Stimulated activated CD8-positive, alpha-beta memory T cell treated with anti-CD3 and anti-CD28 coated beads, Interleukin-12 subunit alpha, Interleukin-12 subunit beta, amount 100 ng/mL, for 1 hour (primary cell): ENCODE data around the gene WDFY4.
A peak's percentile ranks its signal among the peaks of the same experiment; 100 is the strongest.

Experiments
- DNase-seq: peaks from one replicate; pipeline ENCODE4 v3.0.0-alpha.2; 2020; ENCODE audit warnings: low read depth

Gene WDFY4

DNA sequence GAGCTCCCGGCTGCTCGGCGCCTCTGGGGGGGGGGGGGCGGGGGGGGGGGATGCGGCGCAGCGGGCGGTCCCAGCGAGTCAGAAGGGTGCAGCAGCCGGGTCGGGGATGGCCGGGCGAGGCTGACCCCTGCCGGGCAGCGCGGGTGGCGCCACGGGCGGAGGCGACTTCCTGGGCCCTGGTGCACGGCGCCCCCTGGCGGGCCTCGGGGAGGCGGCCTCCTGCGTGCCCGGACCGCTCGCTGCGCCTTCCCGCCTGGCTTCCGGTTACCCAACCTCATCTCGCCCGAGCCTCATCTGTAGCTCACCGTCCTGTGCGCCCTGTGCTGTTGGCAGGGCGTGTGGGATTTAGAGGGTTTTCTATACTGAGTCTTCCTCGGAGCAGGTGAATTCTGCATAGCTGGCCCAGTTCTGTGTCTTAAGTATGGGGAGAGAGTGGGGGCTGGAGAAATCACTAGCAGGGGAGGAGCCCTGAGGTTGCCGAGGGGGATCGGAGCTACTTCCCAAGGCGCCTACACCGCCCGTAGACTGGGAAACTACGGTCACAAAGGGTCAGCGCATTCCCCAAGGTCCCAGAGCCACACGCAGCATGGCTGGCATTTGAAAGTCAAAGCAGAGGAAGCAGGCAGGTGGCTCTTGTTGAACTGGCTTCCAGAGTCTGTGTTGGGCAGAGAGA lies 28.3 kb upstream of the WDFY4 start:
- DNase-seq, result peak; percentile 54

DNA sequence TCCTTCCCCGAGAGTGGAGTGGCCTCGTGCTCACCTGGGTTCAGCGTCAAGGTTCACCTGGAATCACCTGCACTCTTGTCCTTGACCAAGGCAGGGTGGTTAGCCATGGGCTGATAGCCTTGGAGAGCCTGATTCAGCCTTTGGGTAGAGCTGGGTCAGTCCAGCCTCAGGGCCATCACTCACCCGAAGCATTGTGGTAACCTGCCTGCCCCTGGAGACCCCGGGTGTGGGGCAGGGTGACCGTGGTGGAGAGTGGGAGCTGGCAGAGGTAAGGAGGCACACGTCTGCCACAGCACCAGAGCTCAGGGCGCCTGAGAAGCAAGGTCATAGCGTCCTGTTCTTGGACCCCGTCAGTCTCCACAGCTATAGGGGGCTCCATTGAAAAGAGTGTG lies 27.8 kb upstream of the WDFY4 start:
- no peak for DNase-seq

DNA sequence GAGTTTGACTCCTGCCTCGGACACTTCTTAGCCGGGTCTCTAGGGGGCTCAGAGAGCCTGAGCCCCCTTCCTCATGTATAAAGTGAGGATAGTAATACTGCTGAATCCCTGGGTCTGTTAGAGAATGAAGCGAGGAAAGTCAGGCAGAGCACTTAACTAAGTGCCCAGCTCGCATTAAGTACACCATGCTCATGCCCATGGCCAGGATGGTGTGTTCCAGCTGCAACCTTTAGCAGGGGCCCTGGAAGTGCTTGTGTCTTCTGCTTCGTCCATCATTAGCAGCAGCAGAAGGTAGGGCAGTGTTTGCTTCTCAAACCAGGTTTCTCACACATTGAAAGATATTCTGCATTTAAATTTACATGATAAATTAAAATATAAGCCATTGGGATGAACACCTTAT lies 27.3 kb upstream of the WDFY4 start:
- no peak for DNase-seq

DNA sequence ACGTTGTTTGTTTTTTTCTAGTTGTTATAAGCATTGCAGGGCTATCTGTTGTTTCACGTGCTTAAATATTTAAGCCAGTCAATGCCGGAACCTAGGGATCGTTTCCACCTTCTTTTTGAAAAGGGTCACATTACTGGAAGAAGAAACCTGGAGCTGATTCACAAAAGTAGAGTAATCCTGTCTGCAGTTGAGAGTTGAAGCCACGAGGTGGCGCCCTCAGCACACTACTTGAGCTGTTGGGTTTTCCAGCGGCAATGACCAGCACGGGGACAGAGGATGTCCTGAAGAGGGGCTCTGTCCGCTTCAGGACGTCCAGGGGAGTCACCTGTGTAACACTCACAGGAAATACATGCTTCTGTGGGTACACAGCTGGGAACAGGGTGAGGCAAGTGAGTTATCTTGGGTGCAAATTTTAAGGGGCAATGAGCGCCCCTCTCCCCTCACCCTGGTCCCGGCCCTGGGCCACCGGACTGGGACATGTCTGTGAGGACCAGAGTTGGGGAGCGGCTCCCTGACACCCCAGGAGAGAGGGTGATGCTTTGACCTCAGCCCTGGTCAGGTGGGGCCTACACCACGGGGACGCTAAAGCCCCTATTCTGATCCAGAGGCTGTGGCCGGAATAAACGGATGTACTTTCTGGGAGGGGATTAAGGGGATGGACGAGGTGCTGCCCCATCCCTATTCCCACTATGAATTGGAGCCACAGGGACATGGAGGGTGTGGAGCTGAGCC lies 26.3 kb upstream of the WDFY4 start:
- no peak for DNase-seq

DNA sequence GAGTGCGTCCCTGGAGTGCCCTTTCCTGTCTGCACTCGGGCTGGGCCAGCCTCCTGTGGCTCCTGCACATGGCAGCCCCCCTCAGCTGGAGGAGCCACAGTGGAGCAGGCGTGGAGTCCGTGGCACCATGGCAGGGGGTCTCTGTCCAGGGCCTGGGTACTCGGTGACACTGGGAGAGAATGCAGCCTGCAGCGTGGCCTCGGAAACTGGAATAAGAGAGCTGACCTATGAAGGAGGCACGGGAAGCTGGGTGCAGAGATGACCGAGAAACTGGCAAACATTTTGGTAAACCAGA lies 25.8 kb upstream of the WDFY4 start:
- DNase-seq, result no peak

DNA sequence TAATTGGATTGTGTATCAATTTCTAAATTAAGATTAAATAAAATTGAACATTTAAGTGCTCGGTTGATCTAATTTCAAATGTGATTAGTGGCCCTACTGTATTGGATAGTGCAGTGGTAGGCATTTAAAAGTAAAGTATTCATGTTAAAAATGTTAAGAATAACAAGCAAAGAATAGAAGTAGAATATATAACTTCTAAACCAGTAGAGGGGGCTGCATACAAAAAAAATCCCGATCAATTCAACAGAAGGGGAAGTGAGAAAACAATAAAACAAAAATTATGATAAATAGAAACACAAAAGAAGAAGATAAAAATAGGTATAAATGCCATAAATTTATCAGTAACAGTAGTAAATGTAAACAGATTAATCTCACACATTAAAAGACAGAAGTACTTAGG lies 24.9 kb upstream of the WDFY4 start:
- DNase-seq, result no peak

DNA sequence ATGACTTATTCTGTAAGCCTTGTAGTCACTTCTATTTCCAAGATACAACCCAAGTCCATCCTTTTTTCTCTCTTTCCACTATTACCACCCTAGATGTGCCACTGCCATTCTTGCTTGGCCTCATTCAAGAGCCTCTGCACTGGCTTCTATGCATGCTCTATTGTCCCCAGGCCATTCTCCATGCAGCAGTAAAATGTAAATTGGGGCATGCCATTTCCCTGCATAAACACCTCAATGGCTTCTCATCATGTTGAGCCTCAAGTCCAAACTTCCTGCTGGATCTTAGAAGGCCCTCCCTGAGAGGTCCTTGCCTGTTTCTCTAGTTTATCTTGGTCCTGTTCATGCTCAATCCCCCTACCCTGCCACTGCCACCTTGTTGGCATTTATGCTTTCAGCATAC lies 23.2 kb upstream of the WDFY4 start:
- no peak for DNase-seq

DNA sequence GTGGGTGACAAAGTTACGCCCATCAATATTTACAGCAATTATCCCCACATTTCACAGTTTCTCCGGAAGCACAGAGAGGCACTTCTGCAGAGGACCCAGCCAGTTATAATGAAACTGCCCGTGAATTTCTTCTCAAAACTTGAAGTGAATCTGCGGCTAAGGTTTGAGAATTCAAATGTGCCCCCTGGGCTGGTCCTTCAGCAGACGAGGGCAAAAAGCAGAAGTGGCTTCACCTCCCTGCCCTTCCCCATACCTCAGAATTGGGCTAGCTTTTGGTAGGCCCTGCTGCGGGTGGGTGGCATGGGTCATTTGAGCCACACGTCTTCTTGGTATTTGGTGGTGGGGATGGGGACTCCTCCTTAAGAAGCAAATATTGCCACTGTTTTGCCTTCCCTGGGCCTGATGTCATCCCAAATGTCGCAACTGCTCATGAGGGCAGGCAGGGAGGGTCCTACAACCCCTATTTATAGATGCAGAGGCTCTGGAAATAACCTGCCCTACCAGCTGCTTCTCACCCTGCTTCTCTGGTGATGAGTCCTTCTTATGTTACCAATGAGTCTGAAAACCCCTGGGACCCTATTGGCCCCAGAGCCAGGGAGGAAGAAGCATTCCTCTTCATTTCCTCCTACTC lies 16.6 kb upstream of the WDFY4 start:
- DNase-seq, result no peak

DNA sequence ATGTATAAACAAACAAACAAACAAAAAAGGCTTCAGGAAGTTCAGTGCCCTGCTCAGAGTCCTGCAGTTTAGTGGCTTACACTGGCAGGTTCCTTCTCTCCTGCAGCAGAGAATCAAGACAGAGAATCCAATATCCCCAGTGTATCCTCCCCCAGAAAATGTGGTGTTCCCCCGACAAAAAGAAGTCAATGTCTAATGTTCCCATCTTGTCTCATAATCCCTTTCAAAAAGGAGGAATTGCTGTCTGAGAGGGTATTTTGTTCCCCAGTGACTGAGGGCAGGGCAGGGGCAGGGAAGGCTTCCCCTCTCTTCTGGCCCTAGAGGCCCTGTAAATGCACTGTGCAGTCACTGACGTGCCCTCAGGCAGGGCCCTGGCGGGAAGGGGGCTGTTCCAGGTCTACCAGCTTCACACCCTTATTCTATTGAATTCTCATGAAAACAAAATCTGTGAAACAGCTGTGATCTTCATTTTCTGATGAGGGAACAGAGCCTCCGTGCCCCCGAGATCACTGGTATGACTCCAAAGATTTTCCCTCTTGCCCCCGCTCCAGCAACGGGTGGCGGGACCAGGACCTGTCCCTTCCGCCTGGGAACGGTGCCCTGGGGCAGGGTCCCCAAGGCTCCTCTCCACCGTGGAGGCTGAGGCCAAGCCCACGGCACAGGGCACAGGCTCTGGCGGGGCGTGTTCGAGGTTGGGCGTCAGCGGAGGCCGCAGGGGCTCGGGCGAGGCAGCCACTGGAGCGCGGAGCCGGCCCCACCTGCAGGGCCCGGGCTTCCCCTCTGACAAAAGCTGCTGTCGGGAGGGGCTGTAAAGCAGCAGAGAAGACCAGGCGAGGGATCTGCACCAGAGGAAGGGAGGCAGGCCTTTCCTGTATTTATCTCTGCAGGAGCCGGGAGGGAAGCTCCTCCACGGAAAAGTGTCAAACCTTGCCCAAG lies 13.4 kb upstream of the WDFY4 start:
- DNase-seq, result no peak

DNA sequence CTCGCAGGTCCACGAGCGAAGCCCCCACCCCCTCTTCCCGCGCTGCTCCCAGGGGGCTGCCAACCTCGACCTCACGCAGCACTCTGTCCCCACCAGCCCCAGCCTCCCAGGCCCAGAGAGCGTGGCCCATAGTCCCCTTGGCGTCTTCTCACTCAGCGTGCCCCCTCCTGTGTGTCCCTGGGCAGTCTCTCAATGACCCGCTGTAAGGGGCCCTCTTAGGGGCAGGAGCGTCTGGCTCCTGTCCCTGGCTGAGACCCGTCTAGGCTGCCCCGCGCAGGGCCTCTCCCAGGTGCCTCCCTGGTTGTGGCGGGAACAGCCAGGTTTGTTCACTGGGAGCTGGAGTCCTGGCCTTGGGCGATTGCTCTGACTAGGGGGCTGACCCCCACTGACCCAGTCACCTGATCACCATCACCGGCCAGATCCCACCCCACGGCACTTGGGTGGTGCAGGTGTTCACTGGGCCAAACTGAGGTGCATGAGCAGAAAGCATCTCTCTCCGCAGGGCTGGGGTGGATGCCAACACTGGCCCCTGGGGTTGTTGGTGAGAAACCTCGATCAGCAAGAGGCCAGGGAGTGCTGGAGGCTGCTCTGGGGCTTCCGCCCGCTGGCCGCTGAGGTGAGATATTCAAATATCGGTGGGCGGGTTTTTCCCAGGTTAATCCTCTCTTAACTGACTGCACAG lies 12.6 kb upstream of the WDFY4 start:
- DNase-seq, result no peak

DNA sequence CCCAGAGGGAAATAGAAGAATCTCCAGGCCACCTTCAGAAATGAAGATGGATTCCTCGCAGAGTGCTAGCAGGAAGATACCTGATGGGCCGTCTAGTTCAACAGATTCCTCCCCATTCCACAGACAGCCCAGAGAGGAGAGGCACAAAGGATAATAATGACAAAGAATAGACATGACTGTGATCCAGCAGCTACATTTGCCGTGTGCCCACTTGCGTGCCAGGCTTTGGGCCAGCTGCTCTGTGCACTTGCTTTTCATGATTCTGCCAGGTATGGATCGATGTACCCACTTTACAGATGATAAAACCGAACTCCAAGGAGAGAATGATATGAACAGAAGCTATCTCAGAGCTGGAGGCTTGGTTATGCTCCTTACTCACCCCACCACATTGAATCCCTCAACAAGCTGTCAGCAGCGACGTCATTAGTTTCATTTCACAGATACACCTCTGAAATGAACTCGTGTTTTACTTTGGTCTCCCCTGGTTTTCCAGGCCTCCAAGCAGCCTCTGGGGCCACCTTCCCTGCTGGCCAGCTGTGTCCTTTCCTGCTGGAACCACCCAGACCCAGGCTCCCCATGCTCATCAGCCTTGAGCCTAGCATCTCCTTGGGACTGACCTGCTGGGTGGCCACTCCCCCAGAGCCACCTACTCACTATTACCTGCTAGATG lies 11.9 kb upstream of the WDFY4 start:
- no peak for DNase-seq

DNA sequence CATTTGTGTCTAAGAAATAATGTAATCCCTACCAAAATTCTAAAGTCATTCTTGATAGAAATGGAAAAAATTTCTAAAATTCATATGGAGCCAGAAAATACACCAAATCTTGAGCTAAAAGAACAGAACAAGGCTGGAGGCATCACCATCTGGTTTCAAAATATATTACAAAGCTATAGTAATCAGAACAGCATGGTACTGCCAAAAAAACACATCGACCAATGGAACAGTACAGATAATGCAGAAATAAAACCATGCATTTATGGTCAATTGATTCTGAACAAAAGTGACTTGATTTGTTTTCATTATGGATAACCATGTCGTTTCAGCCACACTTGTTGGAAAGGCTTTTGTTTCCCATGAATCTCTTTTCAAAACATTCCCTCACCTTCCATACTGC lies 7.0 kb upstream of the WDFY4 start:
- DNase-seq, result no peak

DNA sequence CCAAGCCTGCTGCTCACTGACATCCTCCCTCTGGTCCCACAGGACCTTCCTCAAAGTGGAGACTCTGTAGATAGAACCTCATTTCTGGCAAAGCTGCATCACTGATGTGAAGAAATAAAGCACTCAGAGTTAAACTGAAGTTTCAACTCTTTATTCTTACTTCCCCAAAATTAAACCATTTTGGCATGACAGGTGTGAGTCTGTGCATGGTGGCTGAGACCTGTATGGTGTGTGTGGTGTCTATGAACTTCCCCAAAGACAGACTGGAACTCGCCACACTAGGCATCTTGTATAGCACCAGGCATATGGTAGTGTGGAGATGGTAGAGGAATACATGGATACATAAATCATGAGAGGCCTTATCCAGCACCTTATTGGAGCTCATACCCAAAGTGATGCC lies 6.6 kb upstream of the WDFY4 start:
- no peak for DNase-seq

DNA sequence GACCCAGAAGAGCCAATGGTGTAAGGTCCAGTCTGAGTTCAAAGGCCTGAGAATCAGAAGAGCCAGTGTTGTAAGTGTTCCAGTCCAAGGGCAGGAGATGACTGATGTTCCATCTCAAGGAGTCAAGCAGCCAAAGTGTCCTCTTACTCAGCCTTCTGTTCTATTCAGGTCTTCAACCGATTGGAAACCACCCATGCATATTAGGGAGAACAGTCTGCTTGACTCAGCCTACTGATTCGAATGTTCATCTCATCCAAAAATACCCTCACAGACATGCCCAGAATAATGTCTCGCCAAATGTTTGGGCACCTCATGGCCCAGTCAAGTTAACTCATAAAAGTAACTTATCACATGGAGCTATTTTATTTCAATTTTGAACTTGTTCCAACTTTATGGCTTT lies 2.9 kb upstream of the WDFY4 start:
- no peak for DNase-seq

DNA sequence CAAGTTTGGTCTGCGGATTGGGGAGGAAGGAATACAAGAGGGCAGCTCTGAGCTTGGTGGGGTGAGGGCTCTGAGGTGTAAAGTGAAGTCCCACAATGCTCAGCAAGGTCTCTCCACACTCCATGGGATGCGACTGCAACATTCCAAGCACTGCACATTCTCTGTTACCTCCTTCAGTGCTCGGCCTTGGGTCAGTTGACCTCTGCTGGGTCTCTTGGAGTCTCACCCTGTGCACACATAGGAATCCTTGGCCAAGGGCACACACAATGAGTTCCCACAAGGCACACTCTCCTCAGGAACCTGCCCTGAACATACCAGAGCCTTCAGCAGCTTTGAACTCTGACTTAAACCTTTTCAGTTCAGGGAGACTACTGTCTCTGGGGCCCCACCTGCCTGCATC lies 2.4 kb upstream of the WDFY4 start:
- DNase-seq, result no peak

DNA sequence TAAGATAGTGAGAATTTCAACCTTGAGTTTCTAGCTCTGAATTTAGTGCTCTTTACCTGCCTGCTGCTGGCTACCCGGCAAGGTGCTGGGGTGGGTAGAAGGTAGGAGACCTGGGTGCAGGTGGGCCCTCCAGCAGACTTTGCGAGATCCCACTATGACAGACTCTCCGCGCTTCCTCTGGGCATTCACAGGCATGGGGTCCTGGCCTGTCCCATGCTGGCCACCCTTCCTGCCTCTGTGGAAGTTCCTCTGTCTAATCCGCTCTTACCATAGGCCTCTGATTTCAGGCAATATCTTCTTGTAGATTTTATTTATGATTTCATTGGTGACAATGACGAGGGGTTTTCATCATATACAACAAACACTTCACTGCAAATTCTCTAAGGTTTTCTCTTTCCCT lies 1.2 kb upstream of the WDFY4 start:
- no peak for DNase-seq

DNA sequence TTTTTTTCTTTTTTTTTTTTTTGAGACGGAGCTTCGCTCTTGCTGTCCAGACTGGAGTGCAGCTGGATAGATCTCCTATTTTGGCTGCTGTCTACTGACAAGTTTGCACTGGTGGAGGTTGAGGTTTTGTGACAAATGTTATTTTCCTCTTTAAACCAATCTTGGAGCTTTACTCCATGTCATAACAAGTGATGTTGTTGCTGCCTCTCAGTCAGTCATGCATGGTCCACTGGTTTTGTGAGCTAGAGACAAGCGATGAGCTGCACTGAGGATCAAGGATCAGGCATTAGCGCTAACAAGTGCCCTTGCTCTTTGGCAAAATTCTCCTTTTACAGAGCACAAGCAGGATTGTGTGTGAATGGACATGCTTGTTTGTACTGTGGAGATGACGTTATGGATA lies 805 bp upstream of the WDFY4 start:
- DNase-seq, result no peak

DNA sequence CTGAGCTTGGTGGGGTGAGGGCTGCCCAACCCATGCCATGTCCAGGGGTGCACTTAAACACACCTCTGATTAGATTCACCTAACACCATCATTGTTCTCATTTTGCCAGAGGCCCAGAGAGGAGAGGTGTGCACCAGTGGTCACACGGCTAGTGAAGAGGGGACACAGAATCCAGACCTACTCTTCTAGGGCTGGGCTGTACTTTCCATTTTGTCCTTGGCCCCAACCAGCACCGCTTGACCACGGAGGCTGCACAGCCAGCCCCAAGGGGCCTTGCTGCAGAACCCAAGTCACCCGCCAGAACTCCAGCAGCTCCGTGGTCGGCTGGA lies 246 bp upstream of the WDFY4 start:
- DNase-seq, result no peak

DNA sequence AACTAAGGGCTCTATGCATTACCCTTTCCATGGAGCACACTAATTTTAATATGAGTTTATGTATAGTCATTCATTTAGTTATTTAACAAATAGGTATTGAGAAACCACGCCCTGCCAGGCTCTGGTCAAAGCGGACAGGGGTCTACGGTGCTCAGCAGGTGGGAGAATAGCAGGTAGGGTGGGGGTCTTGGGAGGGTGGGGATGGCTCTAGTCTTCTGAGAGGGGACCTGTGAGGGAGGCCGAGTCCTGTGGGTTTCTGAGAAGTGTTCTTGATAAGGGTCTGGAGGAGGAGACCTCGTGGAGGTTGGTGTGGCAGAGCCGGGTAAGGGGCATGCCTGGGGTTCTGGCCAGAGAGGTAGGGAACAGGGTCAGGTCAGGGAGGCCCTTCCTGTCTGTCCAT lies 1.1 kb downstream of the WDFY4 start:
- no peak for DNase-seq

DNA sequence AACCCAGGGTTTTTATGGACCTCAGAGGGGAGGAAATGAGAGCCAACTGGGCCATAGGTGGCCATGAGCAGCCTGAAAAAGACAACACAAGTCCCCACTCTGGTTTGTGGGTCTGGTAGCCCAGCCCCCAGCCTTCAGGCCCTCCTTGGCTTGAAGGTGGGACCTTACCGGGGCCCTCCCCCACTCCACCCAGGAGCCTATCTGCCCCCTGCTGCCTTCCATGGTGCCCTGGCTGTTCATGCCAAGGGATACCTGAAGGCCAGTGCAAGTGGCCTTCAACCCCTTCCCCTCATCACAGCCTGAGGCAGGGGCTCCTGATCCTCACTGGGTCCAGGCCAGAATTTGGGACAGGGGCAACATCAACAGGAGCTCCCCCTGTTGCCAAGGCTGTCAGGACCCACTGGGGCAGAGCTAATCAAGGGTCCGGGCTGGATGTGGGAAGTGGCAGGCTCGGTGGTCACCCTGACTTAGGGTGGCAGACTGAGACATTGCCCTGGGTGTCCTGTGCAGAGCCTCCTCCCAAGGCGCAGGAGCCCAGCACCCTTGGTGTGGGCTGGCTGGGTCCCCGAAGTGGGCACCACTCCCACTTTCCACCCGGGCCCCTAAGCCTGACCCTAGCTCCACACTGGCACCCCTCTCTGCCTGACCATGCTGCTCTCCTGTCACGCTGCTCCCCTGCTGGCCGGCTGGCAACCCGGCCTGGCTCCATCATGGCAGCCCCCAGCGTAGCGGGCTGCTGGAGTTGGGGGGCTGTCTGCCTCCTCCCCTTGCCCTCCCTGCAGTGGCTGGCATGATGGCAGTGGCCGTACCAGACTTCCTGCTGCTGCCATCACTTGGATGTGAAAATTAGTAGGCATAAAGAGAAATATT lies 6.4 kb downstream of the WDFY4 start:
- no peak for DNase-seq
